HepG2 (cell line): ENCODE results near the gene MAJIN. TPM values are rescaled to one million over a fixed set of nuclear protein-coding genes. Genes with fewer than 3 reads are reported as not detected.

Experiments used
- ARNTL ChIP-seq: sonication (generic); formaldehyde crosslinking; IDR thresholded peaks from 2 replicates; pipeline ENCODE4 v1.4.0; 2020; ENCODE audit warnings: mild to moderate bottlenecking, missing genetic modification reagents
- GATAD1 ChIP-seq: IDR thresholded peaks from 2 replicates; pipeline ENCODE4 v1.6.1; 2016; ENCODE audit warnings: missing genetic modification reagents, missing compliant biosample characterization
- HMG20A ChIP-seq: IDR thresholded peaks from 2 replicates; pipeline ENCODE4 v1.6.1; 2016; ENCODE audit warnings: borderline replicate concordance
- KDM3A ChIP-seq: IDR thresholded peaks from 2 replicates; pipeline ENCODE4 v1.6.1; 2018; ENCODE audit warnings: low read depth, missing compliant biosample characterization
- MATR3 ChIP-seq: sonication (generic); formaldehyde crosslinking; IDR thresholded peaks from 2 replicates; pipeline ENCODE4 v1.4.0; 2020; ENCODE audit warnings: missing genetic modification reagents
- PHF8 ChIP-seq: sonication (generic); formaldehyde crosslinking; IDR thresholded peaks from 2 replicates; pipeline ENCODE4 v1.5.0; 2020; ENCODE audit warnings: missing genetic modification reagents
- POLR2G ChIP-seq: fragments of 200-400 bp; formaldehyde crosslinking; IDR thresholded peaks from 2 replicates; pipeline ENCODE4 v1.6.1; 2018; ENCODE audit warnings: mild to moderate bottlenecking, low read depth, low read length, moderate library complexity
- TOE1 ChIP-seq: sonication (generic); formaldehyde crosslinking; IDR thresholded peaks from 2 replicates; pipeline ENCODE4 v1.4.0; 2020; ENCODE audit warnings: mild to moderate bottlenecking, missing genetic modification reagents
- YY1 ChIP-seq: IDR thresholded peaks from 2 replicates; pipeline ENCODE4 v1.6.1; 2011; ENCODE audit warnings: low read length, low read depth, moderate library complexity, mild to moderate bottlenecking; ENCODE audit not compliant: insufficient read depth, insufficient replicate concordance
- ZBTB7B ChIP-seq: sonication (generic); formaldehyde crosslinking; IDR thresholded peaks from 2 replicates; pipeline ENCODE4 v1.4.0; 2020; ENCODE audit warnings: missing genetic modification reagents
- ZFP1 ChIP-seq: IDR thresholded peaks from 2 replicates; pipeline ENCODE4 v1.6.1; 2016
- ZKSCAN8 ChIP-seq: IDR thresholded peaks from 2 replicates; pipeline ENCODE4 v1.6.1; 2016; ENCODE audit warnings: borderline replicate concordance, missing genetic modification reagents, missing compliant biosample characterization
- ZNF121 ChIP-seq: sonication (generic); formaldehyde crosslinking; IDR thresholded peaks from 2 replicates; pipeline ENCODE4 v1.5.0; 2020; ENCODE audit warnings: mild to moderate bottlenecking, missing genetic modification reagents
- ZNF3 ChIP-seq: IDR thresholded peaks from 2 replicates; pipeline ENCODE4 v1.7.0; 2017; ENCODE audit warnings: inconsistent platforms
- ZNF33A ChIP-seq: sonication (generic); formaldehyde crosslinking; IDR thresholded peaks from 2 replicates; pipeline ENCODE4 v1.5.1; 2020; ENCODE audit warnings: missing genetic modification reagents, mild to moderate bottlenecking, moderate library complexity, borderline replicate concordance
- ZNF598 ChIP-seq: sonication (generic); formaldehyde crosslinking; IDR thresholded peaks from 2 replicates; pipeline ENCODE4 v1.5.1; 2020; ENCODE audit warnings: mild to moderate bottlenecking, missing genetic modification reagents, borderline replicate concordance
- polyA plus RNA-seq, 8 experiments: library from polyadenylated mRNA; depleted of rRNA in 3 of 8; stranded (reverse) in 7 of 8; unstranded in 1 of 8; fragments of >200 nt; fragmentation: Illumina TruSeq in 4 of 8; extraction: Trizol in 4 of 8; gene quantifications; 2 replicates each; pipeline versions ENCODE4 v1.2.1 to v1.2.3, GENCODE V29; 2011 to 2016; ENCODE audit warnings: low read depth in 4 of 8, missing spikeins in 1 of 8, mixed read lengths in 1 of 8; ENCODE audit not compliant: insufficient read depth in 1 of 8
- total RNA-seq, 5 experiments: library from RNA; depleted of rRNA; stranded (reverse); fragments of >200 nt; fragmentation: Illumina TruSeq; extraction: Trizol; gene quantifications; 2 replicates each; pipeline ENCODE4 v1.2.3, GENCODE V29; 2016; ENCODE audit warnings: low read depth in 1 of 5
- TF ChIP-seq, protein P1 (sequence below): sonication (generic); formaldehyde crosslinking; IDR thresholded peaks from 2 replicates; pipeline ENCODE4 v1.4.0; 2020; ENCODE audit warnings: missing genetic modification reagents, mild to moderate bottlenecking, borderline replicate concordance
- TF ChIP-seq, protein P2 (sequence below): sonication (generic); formaldehyde crosslinking; IDR thresholded peaks from 2 replicates; pipeline ENCODE4 v1.5.0; 2020; ENCODE audit warnings: mild to moderate bottlenecking, missing genetic modification reagents
- TF ChIP-seq, protein P3 (sequence below): sonication (generic); formaldehyde crosslinking; IDR thresholded peaks from 2 replicates; pipeline ENCODE4 v1.8.1; 2023; ENCODE audit warnings: mild to moderate bottlenecking, moderate library complexity, missing genetic modification reagents
- TF ChIP-seq, protein P4 (sequence below): sonication (generic); formaldehyde crosslinking; conservative IDR thresholded peaks from 2 replicates; pipeline ENCODE4 v1.4.0; 2020; ENCODE audit warnings: missing genetic modification reagents
- TF ChIP-seq, protein P5 (sequence below): sonication (generic); formaldehyde crosslinking; IDR thresholded peaks from 2 replicates; pipeline ENCODE4 v1.5.1; 2020; ENCODE audit warnings: missing genetic modification reagents, mild to moderate bottlenecking, borderline replicate concordance

MAJIN gene
- total and polyA plus RNA-seq, 2 of the 13 experiments (the other 11 are each of a cell fraction or from before 2014, with no cell fraction given), result not detected

DNA sequence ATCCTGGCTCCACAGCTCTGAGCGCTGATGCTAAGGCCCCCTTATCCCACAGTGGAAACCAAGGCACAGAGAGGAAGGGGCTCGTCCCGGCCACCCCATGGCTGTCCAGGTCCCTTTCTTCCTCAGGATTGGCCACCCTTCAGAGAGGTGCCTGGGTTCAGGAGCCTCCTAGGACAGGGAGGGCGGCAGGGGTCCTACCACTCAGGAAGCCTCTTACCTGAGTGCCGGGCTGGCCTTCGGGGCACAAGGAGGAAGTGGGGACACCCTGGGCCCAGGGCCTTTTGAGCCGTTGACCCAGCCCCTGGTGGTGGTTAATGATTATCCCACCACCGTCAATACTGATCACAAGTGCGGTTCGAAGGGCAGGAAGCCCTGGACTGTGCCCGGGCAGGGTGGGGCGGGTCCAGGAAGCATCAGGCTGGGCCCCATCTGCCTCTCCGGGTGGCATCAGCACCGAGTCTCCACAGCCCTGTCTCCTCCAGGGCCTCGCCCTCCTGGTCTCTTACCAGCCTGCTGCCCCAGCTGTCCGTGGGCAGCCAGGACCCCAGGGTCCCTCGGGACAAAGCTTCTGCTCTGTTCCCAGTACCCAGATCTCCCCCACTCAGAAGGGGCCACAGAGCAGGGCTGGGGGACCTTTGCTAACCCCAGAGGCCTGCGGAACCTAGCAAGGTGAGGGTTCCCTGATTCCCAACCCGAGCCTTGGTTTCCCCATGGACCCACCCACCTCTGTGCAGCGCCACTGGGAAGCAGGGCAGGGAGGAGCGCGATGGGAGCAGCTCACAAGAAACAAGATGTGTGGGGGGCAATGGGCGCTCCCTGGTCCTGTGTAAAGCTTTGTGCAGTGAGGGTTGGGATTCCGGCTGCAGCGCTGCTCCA lies 78.5 kb downstream of the MAJIN start (continued):
- TF ChIP-seq KDM3A (CRISPR knock-in tag) (peak; percentile 58; the same call in 1 of the 2 replicates), MATR3 (no peak), YY1 (no peak), ZBTB7B (CRISPR knock-in tag) (peak; percentile 67; the same call in 1 of the 2 replicates), HMG20A (CRISPR knock-in tag) (no peak; the same call in 1 of the 2 replicates), ZNF598 (CRISPR knock-in tag) (no peak), POLR2G (peak; percentile 97), ZKSCAN8 (peak; percentile 49; the same call in 1 of the 2 replicates), ZNF121 (CRISPR knock-in tag) (no peak; the same call in 1 of the 2 replicates), PHF8 (CRISPR knock-in tag) (peak; percentile 79), ARNTL (CRISPR knock-in tag) (peak; percentile 61; the same call in 1 of the 2 replicates), ZFP1 (CRISPR knock-in tag) (no peak), GATAD1 (CRISPR knock-in tag) (peak; percentile 43; the same call in 1 of the 2 replicates), ZNF33A (no peak), ZNF3 (CRISPR knock-in tag) (no peak), TOE1 (no peak)
- TF ChIP-seq, protein P1, sequence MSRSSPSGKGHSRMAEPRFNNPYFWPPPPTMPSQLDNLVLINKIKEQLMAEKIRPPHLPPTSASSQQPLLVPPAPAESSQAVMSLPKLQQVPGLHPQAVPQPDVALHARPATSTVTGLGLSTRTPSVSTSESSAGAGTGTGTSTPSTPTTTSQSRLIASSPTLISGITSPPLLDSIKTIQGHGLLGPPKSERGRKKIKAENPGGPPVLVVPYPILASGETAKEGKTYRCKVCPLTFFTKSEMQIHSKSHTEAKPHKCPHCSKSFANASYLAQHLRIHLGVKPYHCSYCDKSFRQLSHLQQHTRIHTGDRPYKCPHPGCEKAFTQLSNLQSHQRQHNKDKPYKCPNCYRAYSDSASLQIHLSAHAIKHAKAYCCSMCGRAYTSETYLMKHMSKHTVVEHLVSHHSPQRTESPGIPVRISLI (CRISPR knock-in tag), result 0 out of 2 replicates have a peak, but pooled peaks have one; percentile 38
- TF ChIP-seq, protein P2, sequence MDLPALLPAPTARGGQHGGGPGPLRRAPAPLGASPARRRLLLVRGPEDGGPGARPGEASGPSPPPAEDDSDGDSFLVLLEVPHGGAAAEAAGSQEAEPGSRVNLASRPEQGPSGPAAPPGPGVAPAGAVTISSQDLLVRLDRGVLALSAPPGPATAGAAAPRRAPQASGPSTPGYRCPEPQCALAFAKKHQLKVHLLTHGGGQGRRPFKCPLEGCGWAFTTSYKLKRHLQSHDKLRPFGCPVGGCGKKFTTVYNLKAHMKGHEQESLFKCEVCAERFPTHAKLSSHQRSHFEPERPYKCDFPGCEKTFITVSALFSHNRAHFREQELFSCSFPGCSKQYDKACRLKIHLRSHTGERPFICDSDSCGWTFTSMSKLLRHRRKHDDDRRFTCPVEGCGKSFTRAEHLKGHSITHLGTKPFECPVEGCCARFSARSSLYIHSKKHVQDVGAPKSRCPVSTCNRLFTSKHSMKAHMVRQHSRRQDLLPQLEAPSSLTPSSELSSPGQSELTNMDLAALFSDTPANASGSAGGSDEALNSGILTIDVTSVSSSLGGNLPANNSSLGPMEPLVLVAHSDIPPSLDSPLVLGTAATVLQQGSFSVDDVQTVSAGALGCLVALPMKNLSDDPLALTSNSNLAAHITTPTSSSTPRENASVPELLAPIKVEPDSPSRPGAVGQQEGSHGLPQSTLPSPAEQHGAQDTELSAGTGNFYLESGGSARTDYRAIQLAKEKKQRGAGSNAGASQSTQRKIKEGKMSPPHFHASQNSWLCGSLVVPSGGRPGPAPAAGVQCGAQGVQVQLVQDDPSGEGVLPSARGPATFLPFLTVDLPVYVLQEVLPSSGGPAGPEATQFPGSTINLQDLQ, result 0 out of 2 replicates have a peak, but pooled peaks have one; percentile 61
- TF ChIP-seq, protein P3, sequence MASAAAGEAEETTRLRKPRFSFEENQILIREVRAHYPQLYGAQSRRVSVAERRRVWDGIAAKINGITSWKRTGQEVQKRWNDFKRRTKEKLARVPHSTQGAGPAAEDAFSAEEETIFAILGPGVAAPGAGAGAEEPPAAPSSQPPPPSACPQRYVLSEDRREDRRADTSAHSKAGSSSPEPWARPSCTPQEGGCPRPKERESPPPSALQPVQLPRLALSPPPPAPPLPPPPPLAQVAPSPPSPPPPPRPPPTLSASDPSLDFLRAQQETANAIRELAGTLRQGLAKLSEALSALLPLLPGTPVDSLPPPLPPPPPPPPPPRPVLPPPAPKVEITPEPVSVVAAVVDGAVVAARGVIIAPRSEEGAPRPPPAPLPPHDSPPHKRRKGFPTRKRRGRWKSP, result 0 out of 2 replicates have a peak, but pooled peaks have one; percentile 21
- TF ChIP-seq, protein P4, sequence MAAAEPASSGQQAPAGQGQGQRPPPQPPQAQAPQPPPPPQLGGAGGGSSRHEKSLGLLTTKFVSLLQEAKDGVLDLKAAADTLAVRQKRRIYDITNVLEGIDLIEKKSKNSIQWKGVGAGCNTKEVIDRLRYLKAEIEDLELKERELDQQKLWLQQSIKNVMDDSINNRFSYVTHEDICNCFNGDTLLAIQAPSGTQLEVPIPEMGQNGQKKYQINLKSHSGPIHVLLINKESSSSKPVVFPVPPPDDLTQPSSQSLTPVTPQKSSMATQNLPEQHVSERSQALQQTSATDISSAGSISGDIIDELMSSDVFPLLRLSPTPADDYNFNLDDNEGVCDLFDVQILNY, result no peak
- TF ChIP-seq, protein P5, sequence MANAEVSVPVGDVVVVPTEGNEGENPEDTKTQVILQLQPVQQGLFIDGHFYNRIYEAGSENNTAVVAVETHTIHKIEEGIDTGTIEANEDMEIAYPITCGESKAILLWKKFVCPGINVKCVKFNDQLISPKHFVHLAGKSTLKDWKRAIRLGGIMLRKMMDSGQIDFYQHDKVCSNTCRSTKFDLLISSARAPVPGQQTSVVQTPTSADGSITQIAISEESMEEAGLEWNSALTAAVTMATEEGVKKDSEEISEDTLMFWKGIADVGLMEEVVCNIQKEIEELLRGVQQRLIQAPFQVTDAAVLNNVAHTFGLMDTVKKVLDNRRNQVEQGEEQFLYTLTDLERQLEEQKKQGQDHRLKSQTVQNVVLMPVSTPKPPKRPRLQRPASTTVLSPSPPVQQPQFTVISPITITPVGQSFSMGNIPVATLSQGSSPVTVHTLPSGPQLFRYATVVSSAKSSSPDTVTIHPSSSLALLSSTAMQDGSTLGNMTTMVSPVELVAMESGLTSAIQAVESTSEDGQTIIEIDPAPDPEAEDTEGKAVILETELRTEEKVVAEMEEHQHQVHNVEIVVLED, result no peak; the same call in 1 of the 2 replicates
